Body of pancreas (tissue), 4 donors: ENCODE data around the gene VSTM2A. TPM values are rescaled to one million over a fixed set of nuclear protein-coding genes. Genes with fewer than 3 reads are reported as not detected.

Experiments
- ATAC-seq: fragments of 150-250 bp; one replicate; pipeline ENCODE4 v1.9.1; 2016
- DNase-seq, 4 donors: peaks; one replicate each; pipeline ENCODE4 v3.0.0-alpha.2; 2019
- H3K27ac ChIP-seq, 4 donors: fragments of 200-600 bp; sonication (generic); 1 replicate in 3 of 4; 2 replicates in 1 of 4; pipeline versions ENCODE4 v1.5.1 to v1.6.1; 2016 to 2019; ENCODE audit warnings: mild to moderate bottlenecking in 1 of 4, mixed read lengths in 1 of 4, moderate library complexity in 1 of 4
- H3K27me3 ChIP-seq, 2 donors: fragments of 200-600 bp; sonication (generic); one replicate each; pipeline ENCODE4 v1.6.0; 2016; ENCODE audit warnings: mild to moderate bottlenecking in 1 of 2
- H3K36me3 ChIP-seq, 2 donors: fragments of 200-600 bp; sonication (generic); replicated peaks in 1 of 2; 2 replicates each; pipeline ENCODE4 v1.5.1; 2016; ENCODE audit warnings: low read depth in 2 of 2; ENCODE audit not compliant: insufficient read depth in 1 of 2
- H3K4me1 ChIP-seq: fragments of 200-600 bp; sonication (generic); one replicate; pipeline ENCODE4 v1.6.0; 2016
- H3K4me3 ChIP-seq, 2 donors: fragments of 200-600 bp; sonication (generic); 1 replicate in 1 of 2; 2 replicates in 1 of 2; pipeline ENCODE4 v1.5.1; 2016 to 2019
- H3K9me3 ChIP-seq, 3 donors: fragments of 200-600 bp; sonication (generic); 1 replicate in 2 of 3; 2 replicates in 1 of 3; pipeline ENCODE4 v1.5.1; 2016
- POLR2A ChIP-seq, 3 donors: fragments of 450-650 bp; IDR thresholded peaks; one replicate each; pipeline ENCODE4 v1.6.1; 2016; ENCODE audit warnings: antibody characterized with exemption in 3 of 3, mild to moderate bottlenecking in 2 of 3
- WGBS, 2 donors: methylation state at CpG; one replicate each; pipeline ENCODE4 v1.1.5; 2017; 5-methylcytosine and 5-hydroxymethylcytosine counted together
- intact Hi-C: fragments of 100-400 bp; cut with DNase I; formaldehyde crosslinking; loops from one replicate; pipeline ENCODE4 v1.15.1; 2023
- total RNA-seq, 2 donors: library from RNA; depleted of rRNA; stranded (reverse); fragments of >200 nt; gene quantifications; one replicate each; pipeline ENCODE4 v1.1.0, GENCODE V29; 2016
- TF ChIP-seq, protein P1 (sequence below), 7 experiments: fragments of 450-650 bp in 4 of 7; fragments of 200-600 bp in 3 of 7; sonication (generic) in 3 of 7; IDR thresholded peaks; one replicate each; pipeline ENCODE4 v1.5.1; 2016 to 2019; ENCODE audit warnings: antibody characterized with exemption in 7 of 7

Gene VSTM2A
- total RNA-seq, 2 donors from 2014 or later = 0.26 TPM; not detected in 1

DNA sequence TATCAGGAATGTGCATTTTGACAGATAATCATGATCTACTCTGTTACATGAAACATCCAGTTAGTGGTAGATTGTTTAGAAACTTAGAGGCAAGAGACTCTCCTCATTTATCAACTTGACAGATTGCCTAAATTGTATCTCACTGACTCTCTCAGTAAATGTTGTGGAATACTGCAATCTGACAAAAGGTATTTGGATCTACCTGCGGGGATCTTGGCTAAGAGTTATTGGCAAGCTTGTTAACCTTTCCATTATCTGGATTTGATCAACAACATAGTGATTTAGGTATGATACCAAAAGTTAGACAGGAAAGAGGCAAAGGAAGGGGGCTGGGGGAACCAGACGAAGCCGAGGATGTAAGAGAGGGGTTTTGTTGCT lies 2.0 kb downstream of the VSTM2A start:
- H3K27ac ChIP-seq = no peak overlapping the region
- no peaks in the 10 kb centered on the region for H3K36me3 ChIP-seq
- TF ChIP-seq, protein P1, sequence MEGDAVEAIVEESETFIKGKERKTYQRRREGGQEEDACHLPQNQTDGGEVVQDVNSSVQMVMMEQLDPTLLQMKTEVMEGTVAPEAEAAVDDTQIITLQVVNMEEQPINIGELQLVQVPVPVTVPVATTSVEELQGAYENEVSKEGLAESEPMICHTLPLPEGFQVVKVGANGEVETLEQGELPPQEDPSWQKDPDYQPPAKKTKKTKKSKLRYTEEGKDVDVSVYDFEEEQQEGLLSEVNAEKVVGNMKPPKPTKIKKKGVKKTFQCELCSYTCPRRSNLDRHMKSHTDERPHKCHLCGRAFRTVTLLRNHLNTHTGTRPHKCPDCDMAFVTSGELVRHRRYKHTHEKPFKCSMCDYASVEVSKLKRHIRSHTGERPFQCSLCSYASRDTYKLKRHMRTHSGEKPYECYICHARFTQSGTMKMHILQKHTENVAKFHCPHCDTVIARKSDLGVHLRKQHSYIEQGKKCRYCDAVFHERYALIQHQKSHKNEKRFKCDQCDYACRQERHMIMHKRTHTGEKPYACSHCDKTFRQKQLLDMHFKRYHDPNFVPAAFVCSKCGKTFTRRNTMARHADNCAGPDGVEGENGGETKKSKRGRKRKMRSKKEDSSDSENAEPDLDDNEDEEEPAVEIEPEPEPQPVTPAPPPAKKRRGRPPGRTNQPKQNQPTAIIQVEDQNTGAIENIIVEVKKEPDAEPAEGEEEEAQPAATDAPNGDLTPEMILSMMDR (IDR thresholded peaks at IDR 0.05) = no peak
- TF ChIP-seq POLR2A (IDR thresholded peaks at IDR 0.05) = no peak
- H3K27me3 ChIP-seq = peaks cover 0 to 22% of the 10 kb centered on the region in 2 donors
- peaks cover 17% of the 10 kb centered on the region for H3K4me1 ChIP-seq
- no peak overlapping the region for H3K4me3 ChIP-seq
- no peak for DNase-seq
- no peak for ATAC-seq
- 1 to 5% methylated on average over 3 of the region's 3 CpGs for WGBS, 2 donors
- H3K9me3 ChIP-seq = no peaks in the 10 kb centered on the region
- intact Hi-C loops = no loop called here

DNA sequence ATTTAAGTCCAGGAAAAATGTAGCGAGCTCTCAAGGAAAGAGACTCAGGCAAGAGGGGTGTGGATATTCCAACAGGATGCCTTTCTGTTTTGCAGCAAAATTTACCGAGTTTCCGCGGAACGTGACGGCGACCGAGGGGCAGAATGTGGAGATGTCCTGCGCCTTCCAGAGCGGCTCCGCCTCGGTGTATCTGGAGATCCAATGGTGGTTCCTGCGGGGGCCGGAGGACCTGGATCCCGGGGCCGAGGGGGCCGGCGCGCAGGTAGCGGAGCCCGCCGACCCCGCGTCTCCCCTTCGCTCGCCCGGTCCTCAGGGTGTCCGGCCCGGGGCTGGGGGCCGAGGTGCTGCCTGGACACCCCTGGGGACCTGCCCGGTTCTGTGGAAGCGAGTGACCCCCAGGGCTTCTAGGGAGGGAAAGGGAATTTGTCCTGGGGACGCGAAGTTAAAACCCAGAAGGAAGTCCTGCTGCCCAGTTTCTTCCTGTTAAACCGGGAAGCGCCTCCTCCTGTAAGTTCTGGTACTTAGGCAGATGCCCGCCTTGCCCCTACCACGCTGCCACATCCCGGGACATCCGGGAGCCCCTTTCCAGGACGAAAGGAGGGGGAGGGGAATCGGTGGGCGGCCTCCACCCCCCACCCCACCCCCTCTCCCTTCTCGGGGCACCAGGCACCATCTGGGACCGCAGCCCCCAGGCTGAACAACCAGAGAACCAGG lies 2.5 kb downstream of the VSTM2A start:
- intact Hi-C loops = no loop called here
- H3K27ac ChIP-seq = no peak overlapping the region
- TF ChIP-seq, protein P1 (IDR thresholded peaks at IDR 0.05) = no peak
- no peak for DNase-seq
- no peak for ATAC-seq
- no peaks in the 10 kb centered on the region for H3K36me3 ChIP-seq
- H3K9me3 ChIP-seq = no peaks in the 10 kb centered on the region
- H3K4me1 ChIP-seq = peaks cover 17% of the 10 kb centered on the region
- 1% methylated on average over 31 to 45 of the region's 45 CpGs for WGBS, 2 donors
- H3K27me3 ChIP-seq = peaks cover 0 to 22% of the 10 kb centered on the region in 2 donors
- H3K4me3 ChIP-seq = no peak overlapping the region

DNA sequence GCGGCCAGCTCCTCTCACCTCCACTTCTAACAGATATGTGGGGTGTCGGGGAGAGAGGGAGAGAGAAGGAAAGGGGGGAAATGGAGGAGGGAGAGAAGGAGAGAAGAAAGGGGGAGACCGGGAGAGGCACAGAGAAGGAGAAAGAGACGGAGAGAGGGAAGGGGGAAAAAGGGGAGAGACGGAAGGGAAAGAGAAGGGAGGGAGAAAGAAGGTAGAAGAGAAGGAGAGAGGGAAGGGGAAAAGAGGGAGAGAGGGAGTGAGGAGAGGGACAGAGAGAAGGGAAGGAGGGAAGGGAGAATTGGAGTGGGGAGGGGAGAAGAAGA lies 3.0 kb downstream of the VSTM2A start:
- no peaks in the 10 kb centered on the region for H3K9me3 ChIP-seq
- H3K4me1 ChIP-seq = peaks cover 17% of the 10 kb centered on the region
- no peak for DNase-seq
- H3K27me3 ChIP-seq = peaks cover 0 to 22% of the 10 kb centered on the region in 2 donors
- H3K4me3 ChIP-seq = no peak overlapping the region
- intact Hi-C loops = no loop called here
- no peaks in the 10 kb centered on the region for H3K36me3 ChIP-seq
- TF ChIP-seq, protein P1 (IDR thresholded peaks at IDR 0.05) = no peak
- TF ChIP-seq POLR2A (IDR thresholded peaks at IDR 0.05) = no peak
- 2 to 4% methylated on average over 5 of the region's 5 CpGs for WGBS, 2 donors
- no peak for ATAC-seq
- H3K27ac ChIP-seq = no peak overlapping the region

DNA sequence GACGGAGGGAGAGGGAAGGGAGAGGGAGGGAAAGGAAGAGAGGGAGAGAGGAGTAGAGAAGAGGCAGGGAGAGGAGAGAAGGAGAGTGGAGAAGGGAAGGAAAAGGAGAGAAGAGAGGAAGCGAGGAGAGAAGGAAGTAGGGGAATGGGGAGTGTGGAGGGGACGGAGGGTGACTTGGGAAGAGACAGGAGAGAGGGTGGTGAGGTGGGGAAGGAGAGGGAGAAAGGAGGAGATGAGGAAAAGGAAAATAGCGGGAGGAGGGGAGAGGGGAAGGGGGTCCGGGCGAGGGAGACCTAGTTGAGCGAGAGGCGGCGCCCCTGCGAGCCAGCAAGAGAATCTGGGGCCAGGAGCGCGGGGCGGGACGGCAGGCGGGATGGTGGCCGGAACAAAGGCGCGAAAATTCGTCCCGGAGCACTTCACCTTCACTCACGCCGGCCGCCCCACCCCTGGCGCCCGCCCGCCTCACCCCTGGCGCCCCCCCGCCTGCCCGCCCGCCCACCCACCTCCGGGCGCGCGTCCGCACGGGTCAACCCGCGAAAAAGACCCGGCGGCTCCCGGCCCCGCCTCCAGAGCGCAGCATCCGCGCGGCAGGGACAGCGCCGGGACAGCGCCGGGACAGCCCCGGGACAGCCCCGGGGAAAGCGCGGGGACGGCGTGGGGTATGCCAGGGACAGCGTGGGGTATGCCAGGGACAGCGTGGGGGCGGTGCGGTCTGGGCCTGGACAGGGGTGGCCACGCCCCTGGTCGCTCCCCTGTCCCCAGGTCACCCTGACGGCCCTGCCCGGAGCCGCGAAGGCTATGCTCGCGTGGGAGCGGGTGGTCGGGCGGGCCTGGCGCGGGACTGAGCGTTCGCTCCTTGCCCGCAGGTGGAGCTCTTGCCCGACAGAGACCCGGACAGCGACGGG lies 4.2 kb downstream of the VSTM2A start:
- Histone ChIP-seq H3K9me3 (no peaks in the 10 kb centered on the region), H3K36me3 (no peaks in the 10 kb centered on the region), H3K27me3 (peaks cover 0 to 21% of the 10 kb centered on the region in 2 donors), H3K4me1 (peaks cover 17% of the 10 kb centered on the region), H3K4me3 (no peak overlapping the region), H3K27ac (no peak overlapping the region)
- DNase-seq = peak in 1 of 4 donors; percentile 18
- peak; percentile 35 for ATAC-seq
- WGBS, 2 donors = 1 to 2% methylated on average over 20 to 60 of the region's 80 CpGs
- intact Hi-C loops = no loop called here
- TF ChIP-seq, protein P1 (IDR thresholded peaks at IDR 0.05) = peak in 1 of 7 experiments; percentile 4
- no peak for TF ChIP-seq POLR2A (IDR thresholded peaks at IDR 0.05)
